ENCODE results near the gene IL36G. TPM values are rescaled to one million over a fixed set of nuclear protein-coding genes. Genes with fewer than 3 reads are reported as not detected.
A peak's percentile ranks its signal among the peaks of the same experiment; 100 is the strongest.

IL36G gene
- total RNA-seq, 6 experiments from 2014 or later, result not detected

DNA sequence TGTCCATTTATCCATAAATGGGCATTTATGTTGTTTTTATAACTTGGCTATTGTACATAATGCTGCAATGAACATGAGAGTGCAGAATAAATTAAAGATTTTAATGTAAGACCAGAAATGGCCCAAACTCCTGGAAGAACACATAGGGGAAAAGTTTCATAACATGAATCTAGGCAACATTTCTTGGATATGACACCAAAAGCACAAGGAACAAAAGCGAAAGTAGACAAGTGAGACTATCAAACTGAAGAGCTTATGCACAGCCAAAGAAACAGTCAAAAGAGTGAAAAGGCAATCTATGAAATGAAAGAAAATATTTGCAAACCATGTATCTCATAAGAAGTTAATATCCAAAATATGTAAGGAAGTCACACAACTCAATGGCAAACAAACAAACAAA is 33.3 kb downstream of the IL36G start:
- TF ChIP-seq, protein P1, sequence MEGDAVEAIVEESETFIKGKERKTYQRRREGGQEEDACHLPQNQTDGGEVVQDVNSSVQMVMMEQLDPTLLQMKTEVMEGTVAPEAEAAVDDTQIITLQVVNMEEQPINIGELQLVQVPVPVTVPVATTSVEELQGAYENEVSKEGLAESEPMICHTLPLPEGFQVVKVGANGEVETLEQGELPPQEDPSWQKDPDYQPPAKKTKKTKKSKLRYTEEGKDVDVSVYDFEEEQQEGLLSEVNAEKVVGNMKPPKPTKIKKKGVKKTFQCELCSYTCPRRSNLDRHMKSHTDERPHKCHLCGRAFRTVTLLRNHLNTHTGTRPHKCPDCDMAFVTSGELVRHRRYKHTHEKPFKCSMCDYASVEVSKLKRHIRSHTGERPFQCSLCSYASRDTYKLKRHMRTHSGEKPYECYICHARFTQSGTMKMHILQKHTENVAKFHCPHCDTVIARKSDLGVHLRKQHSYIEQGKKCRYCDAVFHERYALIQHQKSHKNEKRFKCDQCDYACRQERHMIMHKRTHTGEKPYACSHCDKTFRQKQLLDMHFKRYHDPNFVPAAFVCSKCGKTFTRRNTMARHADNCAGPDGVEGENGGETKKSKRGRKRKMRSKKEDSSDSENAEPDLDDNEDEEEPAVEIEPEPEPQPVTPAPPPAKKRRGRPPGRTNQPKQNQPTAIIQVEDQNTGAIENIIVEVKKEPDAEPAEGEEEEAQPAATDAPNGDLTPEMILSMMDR (IDR thresholded peaks at IDR 0.05), result no peak

DNA sequence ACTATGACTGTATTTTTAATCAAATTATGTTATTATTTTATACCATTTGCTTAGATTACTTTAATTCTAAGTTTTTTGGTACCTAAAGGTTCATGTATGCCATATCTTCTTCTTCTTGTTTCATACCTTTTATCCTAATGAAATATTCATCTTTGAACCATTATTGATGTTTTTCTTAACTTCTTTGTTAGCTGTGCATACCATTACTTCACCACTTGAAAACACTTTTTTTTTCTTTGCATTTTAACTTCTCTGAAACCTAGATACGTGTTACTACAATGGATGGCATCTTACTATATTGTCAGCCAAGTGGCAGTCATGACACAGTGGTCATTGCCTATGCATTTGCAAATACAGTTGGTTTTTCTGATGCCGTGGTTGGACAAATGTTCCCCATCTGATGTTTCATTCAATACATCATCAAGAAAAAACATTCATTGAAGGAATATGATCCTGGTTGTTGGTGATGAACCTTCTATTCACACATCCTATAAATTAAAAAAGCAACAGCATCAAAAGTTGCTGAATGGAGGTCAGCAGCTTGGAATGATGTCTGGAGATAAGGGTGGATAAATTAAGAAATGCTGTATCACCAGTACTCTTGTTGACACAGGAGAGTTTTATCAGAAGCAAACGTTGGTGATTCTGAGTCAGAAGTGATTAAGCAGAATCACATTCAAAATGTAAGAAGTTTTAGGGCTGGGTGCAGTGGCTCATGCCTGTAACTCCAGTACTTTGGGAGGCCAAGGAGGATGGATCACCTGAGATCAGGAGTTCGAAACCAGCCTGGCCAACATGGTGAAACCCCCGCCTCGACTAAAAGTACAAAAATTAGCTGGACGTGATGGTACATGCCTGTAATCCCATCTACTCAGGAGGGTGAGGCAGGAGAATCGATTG is 34.9 kb downstream of the IL36G start:
- H3K36me3 Mint-ChIP-seq (ENCODE audit: low read depth), result no peaks in the 10 kb centered on the region

More for the DNA sequence above, 33.3 kb downstream of the IL36G start:
- Mint-ChIP-seq H3K27ac (no peak overlapping the region), H3K27me3 (ENCODE audit: insufficient read depth) (peaks cover 16% of the 10 kb centered on the region), H3K36me3 (ENCODE audit: low read depth) (no peaks in the 10 kb centered on the region), H3K4me3 (peak overlapping the region; percentile 37; the same call in 1 of the 2 replicates), H3K9me3 (no peaks in the 10 kb centered on the region), H3K4me1 (ENCODE audit: low read depth) (peaks cover 38% of the 10 kb centered on the region)
- DNase-seq, result no peak

DNA sequence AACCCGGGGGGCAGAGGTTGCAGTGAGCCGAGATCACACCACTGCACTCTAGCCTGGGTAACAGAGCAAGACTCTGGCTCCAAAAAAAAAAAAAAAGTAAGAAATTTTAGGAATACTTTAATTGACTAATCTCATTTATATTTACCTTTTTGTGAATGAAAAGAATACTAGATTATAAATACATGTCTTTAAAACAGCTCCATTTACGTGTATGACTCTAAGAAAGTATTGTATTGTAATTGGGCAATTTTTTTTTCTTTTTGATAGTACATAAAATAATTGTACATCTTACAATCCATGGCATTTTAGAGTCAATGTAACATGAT is 35.5 kb downstream of the IL36G start:
- Mint-ChIP-seq H3K27ac (no peak overlapping the region), H3K4me1 (ENCODE audit: low read depth) (peaks cover 38% of the 10 kb centered on the region), H3K9me3 (peaks cover 2% of the 10 kb centered on the region; the same call in 1 of the 2 replicates), H3K36me3 (ENCODE audit: low read depth) (no peaks in the 10 kb centered on the region), H3K4me3 (no peak overlapping the region), H3K27me3 (ENCODE audit: insufficient read depth) (peaks cover 26% of the 10 kb centered on the region)
- no peak for DNase-seq
- TF ChIP-seq, protein P1 (IDR thresholded peaks at IDR 0.05), result no peak

More for the DNA sequence above, 34.9 kb downstream of the IL36G start:
- TF ChIP-seq, protein P1 (IDR thresholded peaks at IDR 0.05), result no peak
- Mint-ChIP-seq H3K4me1 (ENCODE audit: low read depth) (peaks cover 38% of the 10 kb centered on the region), H3K4me3 (no peak overlapping the region), H3K27me3 (ENCODE audit: insufficient read depth) (peaks cover 23% of the 10 kb centered on the region), H3K27ac (peak overlapping the region; percentile 56; the same call in 1 of the 2 replicates), H3K9me3 (no peaks in the 10 kb centered on the region)
- peak; percentile 64 for DNase-seq

GRCh38 chr2:113014067-113014466 is 36.3 kb downstream of the IL36G start:
- Mint-ChIP-seq H3K27me3 (ENCODE audit: insufficient read depth) (peaks cover 29% of the 10 kb centered on the region), H3K9me3 (peaks cover 6% of the 10 kb centered on the region; the same call in 1 of the 2 replicates), H3K4me3 (no peak overlapping the region), H3K4me1 (ENCODE audit: low read depth) (peaks cover 38% of the 10 kb centered on the region), H3K27ac (no peak overlapping the region), H3K36me3 (ENCODE audit: low read depth) (no peaks in the 10 kb centered on the region)
- TF ChIP-seq, protein P1 (IDR thresholded peaks at IDR 0.05), result no peak
- DNase-seq, result no peak

- H3K4me1 Mint-ChIP-seq (ENCODE audit: low read depth), result peaks cover 31% of the 10 kb centered on the region
- H3K36me3 Mint-ChIP-seq (ENCODE audit: low read depth), result no peaks in the 10 kb centered on the region
- H3K4me3 Mint-ChIP-seq, result no peak overlapping the region
- TF ChIP-seq, protein P1 (IDR thresholded peaks at IDR 0.05), result no peak
- no peak overlapping the region for H3K27ac Mint-ChIP-seq
- no peak for DNase-seq
- peaks cover 6% of the 10 kb centered on the region; the same call in 1 of the 2 replicates for H3K9me3 Mint-ChIP-seq
- peaks cover 36% of the 10 kb centered on the region for H3K27me3 Mint-ChIP-seq (ENCODE audit: insufficient read depth)
Measured at GRCh38 chr2:113015042-113015441, 37.2 kb downstream of the IL36G start.
